Measurements from ENCODE around the gene ABCB6. TPM values are rescaled to one million over a fixed set of nuclear protein-coding genes. Genes with fewer than 3 reads are reported as not detected.
"Not testable (repeated sequence)": the region's sequence is repeated elsewhere in the genome, so short reads cannot be mapped to it uniquely, and the experiment has no call there.

The ABCB6 gene
- total and polyA plus RNA-seq, 7 experiments from 2014 or later, result 0.66 to 30.2 (median 6.4) TPM

- H3K27ac Mint-ChIP-seq; H3K4me1 ChIP-seq (ENCODE audit: control insufficient read depth in 2 of 2, insufficient read depth in 2 of 2, low read length in 2 of 2); H3K9me3 ChIP-seq (ENCODE audit: control insufficient read depth in 2 of 3, low read length in 3 of 3); H3K27ac ChIP-seq (ENCODE audit: low read depth, low read length); ATAC-seq; H3K36me3 Mint-ChIP-seq; DNase-seq; H3K36me3 ChIP-seq (ENCODE audit: control insufficient read depth in 2 of 3, insufficient read depth in 3 of 3, low read length in 3 of 3); H3K4me3 ChIP-seq (ENCODE audit: low read length); H3K27me3 ChIP-seq (ENCODE audit: control insufficient read depth in 2 of 2, insufficient read depth in 2 of 2, low read length in 2 of 2); H3K9me3 Mint-ChIP-seq; H3K4me3 Mint-ChIP-seq: not testable (repeated sequence)
- CTCF ChIA-PET, result interaction anchor here (1.1 to 1.5 kb wide), 2 partner anchors 14 to 36 kb away, joined by 3 to 5 read pairs; no protein-coding TSS in a partner anchor
- Mint-ChIP-seq H3K4me1 (peaks cover 4 to 15% (median 11%) of the 10 kb centered on the region in 7 donors), H3K27me3 (peaks cover 0 to 25% (median 0%) of the 10 kb centered on the region in 5 donors)
- intact Hi-C loops (cut with micrococcal nuclease), result loop anchor here (10.0 kb wide), 2 partner anchors 694 to 974 kb away; partner anchors contain the start of genes CNOT9 (in 1 of the 2) and USP37 (in 1 of the 2)
- POLR2A ChIA-PET, result interaction anchor here (1.1 to 1.9 kb wide), 3 partner anchors 10 to 31 kb away, joined by 3 to 7 read pairs (median 3); partner anchors contain the start of genes ANKZF1 and ATG9A
Measured at GRCh38 chr2:219258942-219259341, 40.2 kb upstream of the ABCB6 start.

GRCh38 chr2:219254590-219255201 is 35.9 kb upstream of the ABCB6 start:
- H3K9me3 Mint-ChIP-seq, result peaks cover 0 to 6% (median 0%) of the 10 kb centered on the region in 11 donors
- CTCF ChIA-PET, result interaction anchor here (0.6 to 4.1 kb wide), 9 partner anchors 9 to 96 kb away, joined by 3 to 21 read pairs (median 5); partner anchors contain the start of genes ANKZF1, ATG9A, DNAJB2 and GLB1L

GRCh38 chr2:219253753-219254589 is 35.2 kb upstream of the ABCB6 start, which contains the start of gene TUBA4A:
Gene TUBA4A, minus strand, starts transcription at chr2:219253918. Its CDS starts 60 bp downstream, at chr2:219253858.
- no peaks in the 10 kb centered on the region for H3K9me3 ChIP-seq (ENCODE audit: control insufficient read depth in 2 of 3, low read length in 3 of 3)
- peaks cover 28 to 54% (median 47%) of the 10 kb centered on the region in 7 donors for H3K4me1 Mint-ChIP-seq
- intact Hi-C loops (cut with micrococcal nuclease), result loop anchor here (1.0 to 10.0 kb wide), 17 partner anchors 9 to 969 kb away; partner anchors contain the start of genes ANKZF1 (in 2 of the 2), ATG9A (in 2 of the 2), CNOT9 (in 2 of the 2) and DNAJB2 (in 2 of the 2)
- peak; percentile 92 for ATAC-seq
- H3K4me3 ChIP-seq (ENCODE audit: low read length), result peak within 1 kb of the TSS; percentile 79
- H3K36me3 ChIP-seq (ENCODE audit: control insufficient read depth in 2 of 3, insufficient read depth in 3 of 3, low read length in 3 of 3), result peaks cover 7 to 44% (median 17%) of the 10 kb centered on the region in 3 experiments
- peaks cover 0 to 6% (median 0%) of the 10 kb centered on the region in 11 donors for H3K9me3 Mint-ChIP-seq
- H3K27me3 ChIP-seq (ENCODE audit: control insufficient read depth in 2 of 2, insufficient read depth in 2 of 2, low read length in 2 of 2), result no peaks in the 10 kb centered on the region
- peak within 1 kb of the TSS; percentile 82 to 100 (median 92) for H3K4me3 Mint-ChIP-seq
- peaks cover 0 to 3% (median 0%) of the 10 kb centered on the region in 5 donors for H3K27me3 Mint-ChIP-seq
- peak; percentile 84 to 94 (median 91) for DNase-seq
- H3K27ac ChIP-seq (ENCODE audit: low read depth, low read length), result peak within 1 kb of the TSS; percentile 95
- peaks cover 5 to 39% (median 27%) of the 10 kb centered on the region in 5 donors for H3K36me3 Mint-ChIP-seq
- H3K27ac Mint-ChIP-seq, result peak within 1 kb of the TSS; percentile 88 to 99 (median 96)
- POLR2A ChIA-PET, result interaction anchor here (0.7 to 14.3 kb wide), 21 partner anchors 8 to 134 kb away, joined by 3 to 575 read pairs (median 5); partner anchors contain the start of genes ABCB6, ANKZF1, ATG9A and CNPPD1
- CTCF ChIA-PET, result interaction anchor here (0.7 to 4.1 kb wide), 8 partner anchors 9 to 95 kb away, joined by 3 to 21 read pairs (median 6); partner anchors contain the start of genes ANKZF1, ATG9A, DNAJB2 and GLB1L
- peaks cover 31 to 38% of the 10 kb centered on the region in 2 donors for H3K4me1 ChIP-seq (ENCODE audit: control insufficient read depth in 2 of 2, insufficient read depth in 2 of 2, low read length in 2 of 2)

More at GRCh38 chr2:219254590-219255201, 35.9 kb upstream of the ABCB6 start:
- no peaks in the 10 kb centered on the region for H3K9me3 ChIP-seq (ENCODE audit: control insufficient read depth in 2 of 3, low read length in 3 of 3)
- Mint-ChIP-seq H3K4me3 (peak overlapping the region; percentile 82 to 99 (median 92)), H3K36me3 (peaks cover 5 to 32% (median 20%) of the 10 kb centered on the region in 5 donors), H3K4me1 (peaks cover 24 to 46% (median 39%) of the 10 kb centered on the region in 7 donors), H3K27me3 (peaks cover 0 to 7% (median 0%) of the 10 kb centered on the region in 5 donors), H3K27ac (peak overlapping the region; percentile 88 to 97 (median 94))
- POLR2A ChIA-PET, result interaction anchor here (0.6 to 14.3 kb wide), 16 partner anchors 8 to 368 kb away, joined by 3 to 575 read pairs (median 6); partner anchors contain the start of genes ABCB6, ANKZF1, ATG9A and CNPPD1
- H3K36me3 ChIP-seq (ENCODE audit: control insufficient read depth in 2 of 3, insufficient read depth in 3 of 3, low read length in 3 of 3), result peaks cover 7 to 38% (median 17%) of the 10 kb centered on the region in 3 experiments
- peak; percentile 55 for ATAC-seq
- DNase-seq, result peak in 8 of 9 donors; percentile 45 to 81 (median 75)
- H3K27me3 ChIP-seq (ENCODE audit: control insufficient read depth in 2 of 2, insufficient read depth in 2 of 2, low read length in 2 of 2), result no peaks in the 10 kb centered on the region
- peaks cover 26 to 31% of the 10 kb centered on the region in 2 donors for H3K4me1 ChIP-seq (ENCODE audit: control insufficient read depth in 2 of 2, insufficient read depth in 2 of 2, low read length in 2 of 2)
- peak overlapping the region; percentile 79 for H3K4me3 ChIP-seq (ENCODE audit: low read length)
- H3K27ac ChIP-seq (ENCODE audit: low read depth, low read length), result peak overlapping the region; percentile 95
- intact Hi-C loops (cut with micrococcal nuclease), result loop anchor here (1.0 to 10.0 kb wide), 7 partner anchors 25 to 970 kb away; partner anchors contain the start of genes CNOT9 (in 1 of the 2), CTDSP1 (in 1 of the 2), DNAJB2 (in 1 of the 2) and USP37 (in 1 of the 2)

GRCh38 chr2:219252900-219253752 is 34.4 kb upstream of the ABCB6 start, which contains the start of gene TUBA4B:
Gene TUBA4B, plus strand, starts transcription at chr2:219253243. Its CDS starts 165 bp downstream, at chr2:219253408.
- Mint-ChIP-seq H3K27ac (peak within 1 kb of the TSS; percentile 88 to 99 (median 94)), H3K4me1 (peaks cover 32 to 62% (median 55%) of the 10 kb centered on the region in 7 donors), H3K36me3 (peaks cover 5 to 48% (median 34%) of the 10 kb centered on the region in 5 donors), H3K9me3 (peaks cover 0 to 8% (median 0%) of the 10 kb centered on the region in 11 donors), H3K4me3 (peak within 1 kb of the TSS; percentile 82 to 100 (median 92)), H3K27me3 (no peaks in the 10 kb centered on the region)
- Histone ChIP-seq H3K4me1 (ENCODE audit: control insufficient read depth in 2 of 2, insufficient read depth in 2 of 2, low read length in 2 of 2) (peaks cover 40 to 46% of the 10 kb centered on the region in 2 donors), H3K9me3 (ENCODE audit: control insufficient read depth in 2 of 3, low read length in 3 of 3) (no peaks in the 10 kb centered on the region), H3K36me3 (ENCODE audit: control insufficient read depth in 2 of 3, insufficient read depth in 3 of 3, low read length in 3 of 3) (peaks cover 10 to 46% (median 17%) of the 10 kb centered on the region in 3 experiments), H3K27me3 (ENCODE audit: control insufficient read depth in 2 of 2, insufficient read depth in 2 of 2, low read length in 2 of 2) (no peaks in the 10 kb centered on the region), H3K27ac (ENCODE audit: low read depth, low read length) (peak within 1 kb of the TSS; percentile 95), H3K4me3 (ENCODE audit: low read length) (peak within 1 kb of the TSS; percentile 79)
- intact Hi-C loops (cut with micrococcal nuclease), result loop anchor here (1.0 to 10.0 kb wide), 16 partner anchors 8 to 968 kb away; partner anchors contain the start of genes ANKZF1 (in 2 of the 2), ATG9A (in 2 of the 2), CNOT9 (in 2 of the 2) and GLB1L (in 2 of the 2)
- ChIA-PET CTCF (interaction anchor here (0.7 to 4.1 kb wide), 11 partner anchors 8 to 84 kb away, joined by 3 to 21 read pairs (median 5); partner anchors contain the start of genes ANKZF1, ATG9A, CNPPD1 and GLB1L), POLR2A (interaction anchor here (0.6 to 14.3 kb wide), 24 partner anchors 9 to 1091 kb away, joined by 3 to 575 read pairs (median 4); partner anchors contain the start of genes ABCB6, ANKZF1, ATG9A and CNPPD1)
- peak; percentile 34 for ATAC-seq
- peak in 8 of 9 donors; percentile 31 to 72 (median 45) for DNase-seq

- CTCF ChIA-PET, result interaction anchor here (0.8 to 2.2 kb wide), 7 partner anchors 22 to 83 kb away, joined by 3 to 11 read pairs (median 4); partner anchors contain the start of genes CNPPD1 and SLC23A3
Measured at GRCh38 chr2:219252570-219252899, 33.8 kb upstream of the ABCB6 start.

More at GRCh38 chr2:219252570-219252899, 33.8 kb upstream of the ABCB6 start:
- Mint-ChIP-seq H3K27ac (peak overlapping the region; percentile 88 to 99 (median 94)), H3K9me3 (peaks cover 0 to 8% (median 0%) of the 10 kb centered on the region in 11 donors), H3K4me3 (peak overlapping the region; percentile 82 to 100 (median 92)), H3K4me1 (peaks cover 36 to 68% (median 61%) of the 10 kb centered on the region in 7 donors), H3K36me3 (peaks cover 5 to 53% (median 36%) of the 10 kb centered on the region in 5 donors), H3K27me3 (no peaks in the 10 kb centered on the region)
- intact Hi-C loops (cut with micrococcal nuclease), result loop anchor here (5.0 to 10.0 kb wide), 4 partner anchors 355 to 968 kb away; partner anchors contain the start of genes CNOT9 (in 1 of the 2), CTDSP1 (in 1 of the 2) and USP37 (in 1 of the 2)
- POLR2A ChIA-PET, result interaction anchor here (0.6 to 14.3 kb wide), 18 partner anchors 9 to 961 kb away, joined by 3 to 575 read pairs (median 7); partner anchors contain the start of genes ABCB6, ANKZF1, ATG9A and CNPPD1
- peaks cover 11 to 46% (median 17%) of the 10 kb centered on the region in 3 experiments for H3K36me3 ChIP-seq (ENCODE audit: control insufficient read depth in 2 of 3, insufficient read depth in 3 of 3, low read length in 3 of 3)
- peak in 2 of 9 donors; percentile 44 to 52 for DNase-seq
- peak overlapping the region; percentile 95 for H3K27ac ChIP-seq (ENCODE audit: low read depth, low read length)
- ATAC-seq, result no peak
- peak overlapping the region; percentile 79 for H3K4me3 ChIP-seq (ENCODE audit: low read length)
- H3K4me1 ChIP-seq (ENCODE audit: control insufficient read depth in 2 of 2, insufficient read depth in 2 of 2, low read length in 2 of 2), result peaks cover 46 to 52% of the 10 kb centered on the region in 2 donors
- H3K9me3 ChIP-seq (ENCODE audit: control insufficient read depth in 2 of 3, low read length in 3 of 3), result no peaks in the 10 kb centered on the region
- H3K27me3 ChIP-seq (ENCODE audit: control insufficient read depth in 2 of 2, insufficient read depth in 2 of 2, low read length in 2 of 2), result no peaks in the 10 kb centered on the region
